Mesangial cell (primary cell): ENCODE measurements around the gene CCDC152. TPM values are rescaled to one million over a fixed set of nuclear protein-coding genes. Genes with fewer than 3 reads are reported as not detected.

Source experiments
- total RNA-seq: library from RNA; depleted of rRNA; stranded (reverse); fragments of >200 nt; gene quantifications from 2 replicates; pipeline ENCODE4 v1.2.3, GENCODE V29; 2015

The CCDC152 gene, protein sequence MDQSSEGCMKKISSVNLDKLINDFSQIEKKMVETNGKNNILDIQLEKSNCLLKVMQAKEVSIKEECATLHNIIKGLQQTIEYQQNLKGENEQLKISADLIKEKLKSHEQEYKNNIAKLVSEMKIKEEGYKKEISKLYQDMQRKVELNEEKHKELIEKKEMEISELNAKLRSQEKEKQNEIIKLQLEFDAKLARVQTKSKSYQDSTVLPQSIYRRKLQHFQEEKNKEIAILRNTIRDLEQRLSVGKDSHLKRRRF
- total RNA-seq, result 0.25 and 0.49 TPM in 2 replicates

DNA sequence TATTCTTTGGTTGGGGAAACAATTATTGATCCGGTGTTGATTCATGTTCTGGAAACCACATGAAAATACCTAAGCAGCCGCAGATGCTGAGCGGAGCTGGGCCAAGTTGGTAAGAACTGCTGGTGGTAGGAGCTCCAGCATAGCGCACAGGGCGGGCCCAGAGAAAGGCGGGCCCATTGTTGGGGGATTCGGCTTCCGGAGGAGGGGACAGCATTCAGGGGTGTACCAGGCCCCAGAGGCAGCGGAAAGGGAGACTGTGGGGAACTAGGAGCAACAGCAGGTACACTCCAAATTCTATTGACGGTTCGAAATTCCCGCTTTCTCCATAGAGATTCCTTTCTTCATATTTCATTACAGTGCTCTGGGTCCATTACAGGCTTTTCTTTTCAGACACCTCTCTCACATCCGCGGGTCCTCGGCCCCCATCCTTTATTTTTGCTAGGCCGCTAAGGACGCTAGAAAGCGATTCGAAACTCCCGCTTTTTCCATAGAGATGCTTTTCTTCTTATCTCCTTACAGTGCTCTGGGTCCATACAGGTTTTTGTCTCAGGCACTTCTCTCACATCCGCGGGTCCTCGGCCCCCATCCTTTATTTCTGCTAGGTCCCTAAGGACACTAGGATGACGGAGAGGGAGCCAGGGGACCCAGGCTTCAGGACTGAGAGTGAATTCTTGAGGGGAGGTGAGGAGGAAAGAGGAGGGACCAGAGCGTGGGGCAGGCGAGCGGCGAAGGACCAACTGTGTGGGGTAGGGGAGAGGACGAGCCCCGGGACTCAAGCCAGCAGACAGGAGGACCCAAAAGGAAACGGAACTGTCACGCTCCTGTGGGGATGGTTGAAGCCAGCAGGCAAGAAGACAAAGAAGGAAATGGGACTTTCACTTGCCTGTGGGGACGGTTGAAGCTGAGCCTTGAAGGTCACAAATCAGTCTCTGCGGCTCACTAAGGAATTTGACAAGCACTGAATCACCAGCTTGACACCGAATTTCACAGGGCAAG is at the start of gene CCDC152:
TSS of gene CCDC152 (plus strand) at position 213 of the 996 bp plus-strand sequence. CDS start 2,304 bp downstream, outside the sequence.

DNA sequence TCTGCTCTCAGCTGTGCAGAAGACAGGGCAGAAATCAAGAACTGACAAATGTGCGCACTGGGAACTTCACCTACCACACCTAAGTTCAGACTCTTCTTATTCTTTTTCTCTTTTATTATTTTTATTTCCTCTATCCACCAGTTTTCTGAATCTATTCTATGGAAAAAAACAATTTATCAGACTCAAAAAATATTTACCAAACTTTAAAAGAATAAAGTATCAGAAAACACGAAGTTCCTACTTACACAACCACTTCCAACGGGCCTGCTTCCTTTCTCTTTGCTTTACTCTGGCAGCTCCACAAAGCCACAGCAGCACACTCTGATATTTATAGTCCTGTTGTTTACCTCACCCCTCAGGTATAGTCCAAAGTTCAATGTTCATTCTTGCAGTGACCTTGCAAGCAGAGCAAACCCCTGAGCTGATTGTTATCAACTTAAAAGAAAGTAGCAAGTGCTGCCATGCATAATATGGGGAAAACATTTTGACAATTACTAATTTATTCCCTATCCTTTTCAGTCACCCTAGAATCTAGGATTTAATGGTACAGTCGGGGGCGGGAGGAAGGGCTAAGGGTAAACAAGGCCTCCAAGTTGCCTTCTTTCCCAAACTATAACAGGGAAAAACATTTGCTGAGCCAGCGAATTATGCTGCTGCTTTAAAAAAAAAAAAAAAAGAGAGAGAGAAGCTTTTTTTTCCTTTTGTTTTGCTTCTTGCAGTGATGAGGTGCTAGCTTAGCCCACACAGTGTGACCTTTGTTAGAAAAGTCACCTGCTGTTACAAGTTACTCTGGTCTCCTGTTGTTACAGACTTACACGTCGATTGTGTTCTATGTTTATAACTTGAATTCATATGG is 55.2 kb downstream of the CCDC152 start, which contains the start of gene SELENOP:
TSS of gene SELENOP (minus strand) at position 302 of the 856 bp plus-strand sequence. CDS start 3,539 bp downstream, outside the sequence.

Other genes with a start within 250 kb of the CCDC152 start
- gene SELENOP, start 55.1 kb downstream of the CCDC152 start, total RNA-seq, result 0.65 and 1.3 TPM in 2 replicates